OCI-LY3 (cell line): Measurements from ENCODE around the gene AKAP9.

Source experiments
- H2AFZ ChIP-seq: fragments of 200-600, 300-600 bp; shearing (Covaris generic); 2 replicates; pipeline ENCODE4 v1.6.0; 2014; ENCODE audit warnings: antibody characterized with exemption, low read depth, low read length
- H3K27ac ChIP-seq: fragments of 200-600, 300-600 bp; sonication (generic); 2 replicates; pipeline ENCODE4 v1.5.1; 2014; ENCODE audit warnings: mild to moderate bottlenecking, low read length, moderate library complexity, mixed read lengths
- H3K27me3 ChIP-seq: fragments of 200-600, 300-600 bp; sonication (generic); 2 replicates; pipeline ENCODE4 v1.6.1; 2014; ENCODE audit warnings: low read depth, low read length, mixed read lengths
- H3K36me3 ChIP-seq: fragments of 200-600, 300-600 bp; sonication (generic); replicated peaks from 2 replicates; pipeline ENCODE3; 2014; ENCODE audit warnings: low read depth, low read length, mixed read lengths
- H3K4me1 ChIP-seq: fragments of 300-600, 200-600 bp; sonication (generic); 2 replicates; pipeline ENCODE4 v1.6.1; 2014; ENCODE audit warnings: low read length, mixed read lengths
- H3K4me2 ChIP-seq: fragments of 200-600, 300-600 bp; sonication (generic); 2 replicates; pipeline ENCODE4 v1.6.1; 2014; ENCODE audit warnings: low read length, mixed read lengths
- H3K4me3 ChIP-seq: fragments of 300-600, 200-600 bp; sonication (generic); 2 replicates; pipeline ENCODE4 v1.5.1; 2014; ENCODE audit warnings: antibody characterized with exemption, mild to moderate bottlenecking, low read length, moderate library complexity
- H3K79me2 ChIP-seq: fragments of 300-600, 200-600 bp; shearing (Covaris generic); 2 replicates; pipeline ENCODE4 v1.6.1; 2014; ENCODE audit warnings: mild to moderate bottlenecking, low read length, mixed read lengths
- H3K9ac ChIP-seq: fragments of 300-600, 200-600 bp; shearing (Covaris generic); 2 replicates; pipeline ENCODE4 v1.6.0; 2014; ENCODE audit warnings: mild to moderate bottlenecking, low read length, moderate library complexity
- H3K9me3 ChIP-seq: fragments of 200-600, 300-600 bp; shearing (Covaris generic); 2 replicates; pipeline ENCODE4 v1.6.1; 2014; ENCODE audit warnings: low read length, mixed read lengths; ENCODE audit not compliant: insufficient read depth
- H4K20me1 ChIP-seq: fragments of 200-600, 300-600 bp; sonication (generic); 2 replicates; pipeline ENCODE4 v1.6.1; 2016; ENCODE audit warnings: low read length, mixed read lengths; ENCODE audit not compliant: insufficient read depth
- CTCF ChIP-seq: fragments of 200-600, 300-600 bp; sonication (generic); IDR thresholded peaks from 2 replicates; pipeline ENCODE4 v1.5.1; 2014; ENCODE audit warnings: antibody characterized with exemption, low read length, low read depth
- EZH2phosphoT487 ChIP-seq: fragments of 200-600 bp; shearing (Covaris generic); IDR thresholded peaks from 2 replicates; pipeline ENCODE4 v1.6.1; 2018; ENCODE audit warnings: antibody characterized with exemption, mixed run types, low read depth

The AKAP9 gene

GRCh38 chr7:92108821-92109220, 168.2 kb downstream of the AKAP9 start:
- H3K27me3 ChIP-seq, result no peaks in the 10 kb centered on the region
- no peaks in the 10 kb centered on the region for H3K9me3 ChIP-seq
- H3K27ac ChIP-seq, result no peak overlapping the region
- no peak overlapping the region for H3K9ac ChIP-seq
- no peak overlapping the region for H2AFZ ChIP-seq
- no peaks in the 10 kb centered on the region for H3K4me1 ChIP-seq
- H3K36me3 ChIP-seq, result peaks cover 45% of the 10 kb centered on the region
- TF ChIP-seq CTCF (no peak), EZH2phosphoT487 (no peak)
- no peak overlapping the region for H3K4me2 ChIP-seq
- peaks cover 5% of the 10 kb centered on the region for H4K20me1 ChIP-seq
- H3K4me3 ChIP-seq, result no peak overlapping the region
- H3K79me2 ChIP-seq, result peaks cover under 1% of the 10 kb centered on the region; the same call in 1 of the 2 replicates

- no peak overlapping the region for H3K4me3 ChIP-seq
- no peaks in the 10 kb centered on the region for H3K9me3 ChIP-seq
- peaks cover 61% of the 10 kb centered on the region for H3K36me3 ChIP-seq
- TF ChIP-seq CTCF, result no peak
- no peak for TF ChIP-seq EZH2phosphoT487
- H3K4me2 ChIP-seq, result no peak overlapping the region
- H3K27ac ChIP-seq, result no peak overlapping the region
- H4K20me1 ChIP-seq, result peaks cover 22% of the 10 kb centered on the region
- H3K79me2 ChIP-seq, result peaks cover 20% of the 10 kb centered on the region
- H2AFZ ChIP-seq, result no peak overlapping the region
- H3K9ac ChIP-seq, result no peak overlapping the region
- no peaks in the 10 kb centered on the region for H3K27me3 ChIP-seq
- no peaks in the 10 kb centered on the region for H3K4me1 ChIP-seq
Observed at GRCh38 chr7:92110857-92111256, 170.2 kb downstream of the AKAP9 start.

- H3K36me3 ChIP-seq, result peaks cover 76% of the 10 kb centered on the region
Observed at GRCh38 chr7:92115821-92116220, 175.2 kb downstream of the AKAP9 start.

GRCh38 chr7:92116949-92117348, 176.3 kb downstream of the AKAP9 start:
- Histone ChIP-seq H3K4me1 (no peaks in the 10 kb centered on the region), H3K9me3 (no peaks in the 10 kb centered on the region), H3K27ac (no peak overlapping the region), H2AFZ (no peak overlapping the region), H3K4me2 (no peak overlapping the region), H3K36me3 (peaks cover 76% of the 10 kb centered on the region), H3K4me3 (no peak overlapping the region), H3K27me3 (no peaks in the 10 kb centered on the region), H3K79me2 (peaks cover 74% of the 10 kb centered on the region), H3K9ac (no peak overlapping the region), H4K20me1 (peaks cover 62% of the 10 kb centered on the region)
- no peak for TF ChIP-seq CTCF
- no peak for TF ChIP-seq EZH2phosphoT487

More at GRCh38 chr7:92115821-92116220, 175.2 kb downstream of the AKAP9 start:
- H3K4me1 ChIP-seq, result no peaks in the 10 kb centered on the region
- H3K27me3 ChIP-seq, result no peaks in the 10 kb centered on the region
- H3K4me2 ChIP-seq, result no peak overlapping the region
- no peak overlapping the region for H2AFZ ChIP-seq
- no peak overlapping the region for H3K9ac ChIP-seq
- H3K4me3 ChIP-seq, result no peak overlapping the region
- H4K20me1 ChIP-seq, result peaks cover 54% of the 10 kb centered on the region
- H3K79me2 ChIP-seq, result peaks cover 63% of the 10 kb centered on the region
- H3K27ac ChIP-seq, result no peak overlapping the region
- TF ChIP-seq CTCF, result no peak
- no peak for TF ChIP-seq EZH2phosphoT487
- H3K9me3 ChIP-seq, result no peaks in the 10 kb centered on the region
